ENCODE data around the gene PIK3R5.

DNA sequence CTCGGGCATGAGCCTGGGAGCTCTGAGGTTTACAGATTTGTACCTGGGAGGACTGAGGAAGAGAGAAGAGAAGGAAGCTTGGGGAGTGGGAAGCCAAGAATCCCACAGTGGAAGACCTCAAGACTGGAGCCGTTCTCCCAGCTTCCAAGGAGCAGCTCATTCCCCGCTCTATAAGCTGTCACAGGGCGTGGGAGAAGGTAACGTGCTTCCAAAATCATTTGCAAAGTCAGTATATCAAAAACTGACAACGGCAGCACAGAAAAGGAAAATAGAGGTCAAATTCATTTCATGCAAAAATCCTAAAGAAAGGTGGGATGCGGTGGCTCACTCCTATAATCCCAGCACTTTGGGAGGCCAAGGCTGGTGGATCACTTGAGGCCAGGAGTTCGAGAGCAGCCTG, 7.8 kb downstream of the PIK3R5 start:
- TF ChIP-seq, protein P1, sequence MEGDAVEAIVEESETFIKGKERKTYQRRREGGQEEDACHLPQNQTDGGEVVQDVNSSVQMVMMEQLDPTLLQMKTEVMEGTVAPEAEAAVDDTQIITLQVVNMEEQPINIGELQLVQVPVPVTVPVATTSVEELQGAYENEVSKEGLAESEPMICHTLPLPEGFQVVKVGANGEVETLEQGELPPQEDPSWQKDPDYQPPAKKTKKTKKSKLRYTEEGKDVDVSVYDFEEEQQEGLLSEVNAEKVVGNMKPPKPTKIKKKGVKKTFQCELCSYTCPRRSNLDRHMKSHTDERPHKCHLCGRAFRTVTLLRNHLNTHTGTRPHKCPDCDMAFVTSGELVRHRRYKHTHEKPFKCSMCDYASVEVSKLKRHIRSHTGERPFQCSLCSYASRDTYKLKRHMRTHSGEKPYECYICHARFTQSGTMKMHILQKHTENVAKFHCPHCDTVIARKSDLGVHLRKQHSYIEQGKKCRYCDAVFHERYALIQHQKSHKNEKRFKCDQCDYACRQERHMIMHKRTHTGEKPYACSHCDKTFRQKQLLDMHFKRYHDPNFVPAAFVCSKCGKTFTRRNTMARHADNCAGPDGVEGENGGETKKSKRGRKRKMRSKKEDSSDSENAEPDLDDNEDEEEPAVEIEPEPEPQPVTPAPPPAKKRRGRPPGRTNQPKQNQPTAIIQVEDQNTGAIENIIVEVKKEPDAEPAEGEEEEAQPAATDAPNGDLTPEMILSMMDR (IDR thresholded peaks at IDR 0.05) = no peak
- TF ChIP-seq POLR2A (IDR thresholded peaks at IDR 0.05) = no peak
- TF ChIP-seq EP300 (IDR thresholded peaks at IDR 0.05) = no peak

Measured in tibial nerve (tissue), 4 donors.